Ovary (tissue), 3 donors: Measurements from ENCODE around the gene SV2C.

Experiments
- CTCF ChIP-seq, 3 donors: fragments of 450-650 bp in 2 of 3; fragments of 200-600 bp in 1 of 3; IDR thresholded peaks; one replicate each; pipeline versions ENCODE4 v1.5.1 to v1.8.0; 2016 to 2022; ENCODE audit warnings: antibody characterized with exemption in 3 of 3, mild to moderate bottlenecking in 1 of 3
- EP300 ChIP-seq: sonication (generic); formaldehyde crosslinking; IDR thresholded peaks from one replicate; pipeline ENCODE4 v1.6.1; 2017; ENCODE audit warnings: antibody characterized with exemption
- POLR2A ChIP-seq: fragments of 450-650 bp; IDR thresholded peaks from one replicate; pipeline ENCODE4 v1.6.1; 2017; ENCODE audit warnings: antibody characterized with exemption, mild to moderate bottlenecking, moderate library complexity
- donor health status: DM: no; HTN: no; CAD: no.

DNA sequence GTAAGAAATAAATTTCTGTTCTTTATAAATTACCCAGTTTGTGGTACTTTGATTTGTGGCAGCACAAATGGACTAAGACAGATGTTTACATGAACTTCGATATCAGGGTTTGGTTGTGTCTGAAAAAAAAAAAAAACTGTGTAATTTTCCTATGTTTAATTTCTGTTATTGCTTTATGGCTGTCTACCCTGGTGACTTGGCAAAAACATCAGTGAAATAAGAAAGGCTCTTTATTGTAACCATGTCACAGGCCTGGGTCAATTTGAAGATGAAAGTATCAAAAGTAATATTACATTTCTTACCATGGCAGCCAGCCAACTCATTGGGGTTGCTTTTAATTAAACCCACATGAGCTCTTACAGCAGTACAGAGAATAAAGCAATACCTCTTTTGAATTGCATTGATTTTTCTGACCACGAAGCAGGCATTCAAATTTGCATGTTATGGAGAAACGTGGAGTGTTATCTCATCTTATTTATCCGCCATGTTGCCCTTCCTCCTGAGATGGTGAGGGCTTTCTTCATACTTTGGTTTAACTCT lies 20.6 kb upstream of the SV2C start:
- no peak for TF ChIP-seq CTCF (IDR thresholded peaks at IDR 0.05)
- TF ChIP-seq POLR2A = no peak
- no peak for TF ChIP-seq EP300
